Measurements from ENCODE around the gene RPS3. TPM values are rescaled to one million over a fixed set of nuclear protein-coding genes. Genes with fewer than 3 reads are reported as not detected.

Gene RPS3
- total and polyA plus RNA-seq, 2 of the 13 experiments (the other 11 are each of a cell fraction or from before 2014, with no cell fraction given) = 2,143 to 3,616 TPM

DNA sequence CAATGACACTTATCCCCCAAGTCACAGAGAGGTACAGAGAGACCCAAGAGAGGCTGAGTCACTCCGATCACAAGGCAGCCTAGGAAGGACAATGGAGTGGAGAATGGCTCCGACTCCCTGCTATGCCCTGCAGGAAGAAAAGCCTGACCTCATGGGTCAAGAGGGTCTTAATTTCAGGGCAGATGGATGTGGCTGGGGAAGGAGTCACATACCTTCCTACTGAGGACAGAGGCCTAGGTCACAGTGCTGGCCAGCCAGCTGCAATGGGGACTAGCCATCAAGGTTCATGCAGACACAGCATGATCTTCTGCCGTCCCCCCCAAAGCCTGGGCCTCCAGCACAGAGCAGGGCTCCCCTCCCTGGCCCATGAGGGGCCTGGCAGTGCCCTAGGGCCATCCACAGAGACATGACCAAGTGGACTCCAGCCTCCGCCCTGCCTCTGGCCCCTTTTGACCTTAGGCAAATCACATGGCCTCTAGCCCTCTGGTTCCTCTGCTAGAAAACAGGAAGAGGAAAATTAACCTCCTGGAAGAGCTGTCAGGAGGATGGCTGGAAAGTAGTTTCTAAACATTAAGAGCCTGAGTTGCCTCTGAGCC, 49.7 kb upstream of the RPS3 start (continued):
- TF ChIP-seq AKNA (CRISPR knock-in tag; IDR thresholded peaks at IDR 0.05; ENCODE audit: borderline replicate concordance) (no peak), PRDM10 (CRISPR knock-in tag; IDR thresholded peaks at IDR 0.05; ENCODE audit: low read depth) (no peak), LCORL (IDR thresholded peaks at IDR 0.05) (no peak), LCORL (CRISPR knock-in tag; IDR thresholded peaks at IDR 0.05) (peak; percentile 49; the same call in 1 of the 2 replicates), ELF1 (CRISPR knock-in tag; IDR thresholded peaks at IDR 0.05) (peak; percentile 54), ZNF747 (CRISPR knock-in tag; IDR thresholded peaks at IDR 0.05; ENCODE audit: borderline replicate concordance) (no peak), FIP1L1 (IDR thresholded peaks at IDR 0.05; ENCODE audit: borderline replicate concordance, insufficient read depth, low read depth, low read length) (no peak), ZFP1 (CRISPR knock-in tag; IDR thresholded peaks at IDR 0.05) (no peak), ZNF326 (CRISPR knock-in tag; IDR thresholded peaks at IDR 0.05; ENCODE audit: borderline replicate concordance) (no peak), ZSCAN22 (CRISPR knock-in tag; IDR thresholded peaks at IDR 0.05) (no peak; the same call in 1 of the 2 replicates), ZNF879 (CRISPR knock-in tag; IDR thresholded peaks at IDR 0.05) (no peak), ZNF782 (CRISPR knock-in tag; IDR thresholded peaks at IDR 0.05; ENCODE audit: borderline replicate concordance) (no peak), NFRKB (IDR thresholded peaks at IDR 0.05) (no peak), ZNF572 (CRISPR knock-in tag; IDR thresholded peaks at IDR 0.05) (no peak), ZNF709 (CRISPR knock-in tag; IDR thresholded peaks at IDR 0.05) (no peak)
- TF ChIP-seq, protein P1, sequence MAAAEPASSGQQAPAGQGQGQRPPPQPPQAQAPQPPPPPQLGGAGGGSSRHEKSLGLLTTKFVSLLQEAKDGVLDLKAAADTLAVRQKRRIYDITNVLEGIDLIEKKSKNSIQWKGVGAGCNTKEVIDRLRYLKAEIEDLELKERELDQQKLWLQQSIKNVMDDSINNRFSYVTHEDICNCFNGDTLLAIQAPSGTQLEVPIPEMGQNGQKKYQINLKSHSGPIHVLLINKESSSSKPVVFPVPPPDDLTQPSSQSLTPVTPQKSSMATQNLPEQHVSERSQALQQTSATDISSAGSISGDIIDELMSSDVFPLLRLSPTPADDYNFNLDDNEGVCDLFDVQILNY (CRISPR knock-in tag; conservative IDR thresholded peaks at IDR 0.05) = no peak
- TF ChIP-seq, protein P2, sequence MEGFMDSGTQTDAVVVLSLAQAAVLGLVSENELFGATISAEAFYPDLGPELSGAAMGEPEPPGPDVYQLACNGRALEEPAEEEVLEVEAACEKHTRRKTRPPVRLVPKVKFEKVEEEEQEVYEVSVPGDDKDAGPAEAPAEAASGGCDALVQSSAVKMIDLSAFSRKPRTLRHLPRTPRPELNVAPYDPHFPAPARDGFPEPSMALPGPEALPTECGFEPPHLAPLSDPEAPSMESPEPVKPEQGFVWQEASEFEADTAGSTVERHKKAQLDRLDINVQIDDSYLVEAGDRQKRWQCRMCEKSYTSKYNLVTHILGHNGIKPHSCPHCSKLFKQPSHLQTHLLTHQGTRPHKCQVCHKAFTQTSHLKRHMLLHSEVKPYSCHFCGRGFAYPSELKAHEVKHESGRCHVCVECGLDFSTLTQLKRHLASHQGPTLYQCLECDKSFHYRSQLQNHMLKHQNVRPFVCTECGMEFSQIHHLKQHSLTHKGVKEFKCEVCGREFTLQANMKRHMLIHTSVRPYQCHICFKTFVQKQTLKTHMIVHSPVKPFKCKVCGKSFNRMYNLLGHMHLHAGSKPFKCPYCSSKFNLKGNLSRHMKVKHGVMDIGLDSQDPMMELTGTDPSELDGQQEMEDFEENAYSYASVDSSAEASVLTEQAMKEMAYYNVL (CRISPR knock-in tag; IDR thresholded peaks at IDR 0.05; ENCODE audit: borderline replicate concordance) = no peak

Measured in HepG2 (cell line).